Measurements from ENCODE around the gene ANKIB1.
"Not testable (repeated sequence)": the region's sequence is repeated elsewhere in the genome, so short reads cannot be mapped to it uniquely, and the experiment has no call there.

The ANKIB1 gene

DNA sequence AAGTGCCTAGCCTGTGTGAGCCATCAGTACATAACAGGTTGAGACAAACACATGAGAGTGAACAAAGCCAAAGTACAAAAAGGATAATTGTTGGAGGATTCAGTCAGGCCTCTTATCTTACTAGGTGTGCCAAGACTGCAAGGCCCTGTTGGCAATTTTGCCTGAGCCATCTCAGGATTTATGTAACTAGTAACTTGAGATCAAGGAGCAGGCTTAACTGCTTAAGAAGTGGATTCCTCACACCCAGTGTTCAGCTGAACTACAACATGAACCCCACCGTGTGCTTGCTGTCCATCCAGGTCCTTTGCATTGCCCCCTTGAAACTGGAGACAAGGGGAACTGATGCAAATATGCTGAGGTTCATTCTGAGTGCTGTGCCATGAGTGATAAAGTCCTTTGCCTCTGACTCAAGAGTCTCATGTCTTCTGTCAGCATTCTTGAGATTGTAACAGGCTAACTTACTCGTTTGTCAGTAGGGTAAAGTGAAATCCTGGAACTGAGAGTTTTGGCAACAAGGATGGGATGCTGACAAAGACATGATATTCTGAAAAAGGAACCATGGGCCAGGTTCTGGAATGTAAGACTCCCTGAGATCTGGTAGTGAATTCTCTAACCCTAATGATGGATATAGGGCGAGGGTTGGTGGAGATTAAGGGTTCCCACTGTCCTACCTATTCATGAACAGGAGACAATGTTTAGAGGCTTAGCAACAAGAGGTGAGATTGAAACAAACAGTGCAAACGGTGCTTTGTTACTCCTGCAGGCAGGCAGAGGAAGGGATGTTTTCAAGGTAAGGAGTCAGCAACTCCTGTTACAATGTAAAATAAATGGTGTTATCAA, 157.4 kb downstream of the ANKIB1 start:
- TF ChIP-seq FOXM1 (IDR thresholded peaks at IDR 0.05; ENCODE audit: borderline replicate concordance) (no peak), SP1 (IDR thresholded peaks at IDR 0.05) (no peak), ELF4 (IDR thresholded peaks at IDR 0.05) (no peak), HDGF (IDR thresholded peaks at IDR 0.05; ENCODE audit: borderline replicate concordance) (no peak), PKNOX1 (IDR thresholded peaks at IDR 0.05) (no peak), LEF1 (IDR thresholded peaks at IDR 0.05; ENCODE audit: borderline replicate concordance) (no peak), TARDBP (IDR thresholded peaks at IDR 0.05) (no peak), FOXK2 (IDR thresholded peaks at IDR 0.05) (no peak), ARNT (IDR thresholded peaks at IDR 0.05) (no peak), ZNF384 (IDR thresholded peaks at IDR 0.05) (no peak), NFRKB (IDR thresholded peaks at IDR 0.05) (no peak), CTBP1 (IDR thresholded peaks at IDR 0.05; ENCODE audit: borderline replicate concordance) (no peak), L3MBTL2 (conservative IDR thresholded peaks at IDR 0.05) (no peak), FOXA1 (IDR thresholded peaks at IDR 0.05) (no peak), BHLHE40 (IDR thresholded peaks at IDR 0.05; ENCODE audit: borderline replicate concordance) (no peak), SUZ12 (IDR thresholded peaks at IDR 0.05) (no peak)
- ChIA-PET POLR2A (no interaction called here), CTCF (no interaction called here)
- no peak for DNase-seq (ENCODE audit: extremely low spot score)

- TF ChIP-seq ARNT (IDR thresholded peaks at IDR 0.05): no peak
- TF ChIP-seq SP1 (IDR thresholded peaks at IDR 0.05): no peak
- TF ChIP-seq CTBP1 (IDR thresholded peaks at IDR 0.05; ENCODE audit: borderline replicate concordance): no peak
- no peak for TF ChIP-seq NFRKB (IDR thresholded peaks at IDR 0.05)
- TF ChIP-seq FOXA1 (IDR thresholded peaks at IDR 0.05): no peak
- no peak for TF ChIP-seq TARDBP (IDR thresholded peaks at IDR 0.05)
- no peak for TF ChIP-seq LEF1 (IDR thresholded peaks at IDR 0.05; ENCODE audit: borderline replicate concordance)
- no peak for TF ChIP-seq SUZ12 (IDR thresholded peaks at IDR 0.05)
- TF ChIP-seq PKNOX1 (IDR thresholded peaks at IDR 0.05): no peak
- TF ChIP-seq ELF4 (IDR thresholded peaks at IDR 0.05): no peak
- no peak for TF ChIP-seq ZNF384 (IDR thresholded peaks at IDR 0.05)
- TF ChIP-seq FOXM1 (IDR thresholded peaks at IDR 0.05; ENCODE audit: borderline replicate concordance): no peak
- no peak for TF ChIP-seq HDGF (IDR thresholded peaks at IDR 0.05; ENCODE audit: borderline replicate concordance)
- TF ChIP-seq FOXK2 (IDR thresholded peaks at IDR 0.05): no peak
- no peak for TF ChIP-seq BHLHE40 (IDR thresholded peaks at IDR 0.05; ENCODE audit: borderline replicate concordance)
- TF ChIP-seq L3MBTL2 (conservative IDR thresholded peaks at IDR 0.05): no peak
- POLR2A ChIA-PET: no interaction called here
- no peak for DNase-seq (ENCODE audit: extremely low spot score)
- CTCF ChIA-PET: no interaction called here
These were observed 157.9 kb downstream of the ANKIB1 start for GRCh38 chr7:92403760-92404074.

- POLR2A ChIA-PET: no interaction called here
These were observed 158.4 kb downstream of the ANKIB1 start for GRCh38 chr7:92404170-92404614.

DNA sequence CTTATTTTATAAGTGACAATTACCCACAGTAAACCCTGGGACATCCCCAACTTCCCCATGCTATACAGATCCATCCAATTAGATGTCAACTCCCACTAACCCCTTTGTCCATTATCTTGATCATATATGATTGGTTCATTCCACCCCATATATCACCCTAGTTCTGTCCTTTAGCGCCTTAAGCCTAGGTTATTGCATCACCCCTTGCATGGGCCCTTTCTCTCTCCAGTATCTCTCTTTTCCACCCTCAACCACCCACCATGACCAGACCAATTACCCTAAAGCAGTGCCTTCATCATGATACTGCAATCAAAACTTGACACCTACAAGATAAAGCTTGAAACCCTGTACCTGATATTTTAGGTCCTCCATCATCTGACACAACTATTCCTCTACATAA, 163.6 kb downstream of the ANKIB1 start:
- ChIA-PET POLR2A (no interaction called here), CTCF (no interaction called here)
- no peak for DNase-seq (ENCODE audit: extremely low spot score)
- TF ChIP-seq BHLHE40 (IDR thresholded peaks at IDR 0.05; ENCODE audit: borderline replicate concordance) (no peak), L3MBTL2 (conservative IDR thresholded peaks at IDR 0.05) (no peak), ARNT (IDR thresholded peaks at IDR 0.05) (no peak), ZNF384 (IDR thresholded peaks at IDR 0.05) (no peak)

More at GRCh38 chr7:92404170-92404614, 158.4 kb downstream of the ANKIB1 start:
- TF ChIP-seq SUZ12 (IDR thresholded peaks at IDR 0.05) (no peak), PKNOX1 (IDR thresholded peaks at IDR 0.05) (no peak), FOXK2 (IDR thresholded peaks at IDR 0.05) (no peak), HDGF (IDR thresholded peaks at IDR 0.05; ENCODE audit: borderline replicate concordance) (no peak), FOXM1 (IDR thresholded peaks at IDR 0.05; ENCODE audit: borderline replicate concordance) (no peak)
- DNase-seq (ENCODE audit: extremely low spot score): no peak
- CTCF ChIA-PET: no interaction called here

- CTCF ChIA-PET; DNase-seq (ENCODE audit: extremely low spot score); POLR2A ChIA-PET: not testable (repeated sequence)
These were observed 164.4 kb downstream of the ANKIB1 start for GRCh38 chr7:92410162-92410561.

- TF ChIP-seq ELF4 (IDR thresholded peaks at IDR 0.05): no peak
- TF ChIP-seq TARDBP (IDR thresholded peaks at IDR 0.05): no peak
- TF ChIP-seq FOXM1 (IDR thresholded peaks at IDR 0.05; ENCODE audit: borderline replicate concordance): no peak
- TF ChIP-seq FOXA1 (IDR thresholded peaks at IDR 0.05): no peak
- POLR2A ChIA-PET: interaction anchor here (1.3 kb wide), 3 partner anchors 34 to 278 kb away, joined by 3 to 4 read pairs (median 3); partner anchors contain the start of genes CYP51A1 and GATAD1
- CTCF ChIA-PET: interaction anchor here (0.7 to 1.8 kb wide), 2 partner anchors 11 to 14 kb away, joined by 6 to 8 read pairs; no protein-coding TSS in a partner anchor
These were observed 167.0 kb downstream of the ANKIB1 start for GRCh38 chr7:92412745-92413144.

GRCh38 chr7:92413550-92413949, 167.8 kb downstream of the ANKIB1 start:
- POLR2A ChIA-PET: interaction anchor here (1.3 kb wide), 3 partner anchors 33 to 279 kb away, joined by 3 to 4 read pairs (median 3); partner anchors contain the start of genes CYP51A1 and GATAD1
- TF ChIP-seq L3MBTL2 (conservative IDR thresholded peaks at IDR 0.05) (no peak), ZNF384 (IDR thresholded peaks at IDR 0.05) (no peak), SP1 (IDR thresholded peaks at IDR 0.05) (no peak), ELF4 (IDR thresholded peaks at IDR 0.05) (no peak), LEF1 (IDR thresholded peaks at IDR 0.05; ENCODE audit: borderline replicate concordance) (no peak), ARNT (IDR thresholded peaks at IDR 0.05) (no peak), SUZ12 (IDR thresholded peaks at IDR 0.05) (no peak), HDGF (IDR thresholded peaks at IDR 0.05; ENCODE audit: borderline replicate concordance) (no peak), PKNOX1 (IDR thresholded peaks at IDR 0.05) (no peak), CTBP1 (IDR thresholded peaks at IDR 0.05; ENCODE audit: borderline replicate concordance) (no peak), TARDBP (IDR thresholded peaks at IDR 0.05) (no peak)

More at GRCh38 chr7:92412745-92413144, 167.0 kb downstream of the ANKIB1 start:
- no peak for DNase-seq (ENCODE audit: extremely low spot score)

More at GRCh38 chr7:92413550-92413949, 167.8 kb downstream of the ANKIB1 start:
- CTCF ChIA-PET: interaction anchor here (0.6 to 1.8 kb wide), 4 partner anchors 11 to 467 kb away, joined by 3 to 8 read pairs (median 6); no protein-coding TSS in a partner anchor
- DNase-seq (ENCODE audit: extremely low spot score): no peak

All from HEK293T (cell line).